HepG2 (cell line): Measurements from ENCODE around the gene MPI. TPM values are rescaled to one million over a fixed set of nuclear protein-coding genes. Genes with fewer than 3 reads are reported as not detected.

Source experiments
- AGO2 ChIP-seq: fragments of 200-400 bp; formaldehyde crosslinking; optimal IDR thresholded peaks from 2 replicates; pipeline ENCODE3; 2017; ENCODE audit warnings: mild to moderate bottlenecking, low read depth, low read length, moderate library complexity
- CENPX ChIP-seq: sonication (generic); formaldehyde crosslinking; IDR thresholded peaks from 2 replicates; pipeline ENCODE4 v1.9.0; 2021; ENCODE audit warnings: mild to moderate bottlenecking, missing genetic modification reagents, moderate library complexity
- CREM ChIP-seq, 2 experiments: sonication (generic) in 1 of 2; formaldehyde crosslinking in 1 of 2; IDR thresholded peaks; 2 replicates each; pipeline versions ENCODE4 v1.4.0 to v1.6.1; 2016 to 2020; ENCODE audit warnings: antibody characterized with exemption in 1 of 2, mild to moderate bottlenecking in 1 of 2, missing genetic modification reagents in 1 of 2
- FOXM1 ChIP-seq: sonication (generic); formaldehyde crosslinking; IDR thresholded peaks from 2 replicates; pipeline ENCODE4 v1.5.0; 2020; ENCODE audit warnings: missing genetic modification reagents
- MED1 ChIP-seq: sonication (generic); formaldehyde crosslinking; IDR thresholded peaks from 2 replicates; pipeline ENCODE4 v1.4.0; 2020; ENCODE audit warnings: missing genetic modification reagents
- MED8 ChIP-seq: sonication (generic); formaldehyde crosslinking; IDR thresholded peaks from 2 replicates; pipeline ENCODE4 v1.8.1; 2023; ENCODE audit warnings: mild to moderate bottlenecking, missing genetic modification reagents; ENCODE audit not compliant: insufficient replicate concordance
- POGZ ChIP-seq: sonication (generic); formaldehyde crosslinking; IDR thresholded peaks from 2 replicates; pipeline ENCODE4 v1.4.0; 2020; ENCODE audit warnings: mild to moderate bottlenecking, missing genetic modification reagents
- RAD21 ChIP-seq: fragments of 450-650 bp; formaldehyde crosslinking; IDR thresholded peaks from 2 replicates; pipeline ENCODE4 v1.5.0; 2020; ENCODE audit warnings: mild to moderate bottlenecking
- RARA ChIP-seq: IDR thresholded peaks from 2 replicates; pipeline ENCODE4 v1.6.1; 2016; ENCODE audit warnings: missing genetic modification reagents, missing compliant biosample characterization
- THAP7 ChIP-seq: sonication (generic); formaldehyde crosslinking; IDR thresholded peaks from 2 replicates; pipeline ENCODE4 v1.8.1; 2023; ENCODE audit warnings: mild to moderate bottlenecking, missing genetic modification reagents
- TOPORS ChIP-seq: sonication (generic); formaldehyde crosslinking; IDR thresholded peaks from 2 replicates; pipeline ENCODE4 v1.8.0; 2023; ENCODE audit warnings: mild to moderate bottlenecking, missing genetic modification reagents
- TP53 ChIP-seq: sonication (generic); formaldehyde crosslinking; conservative IDR thresholded peaks from 2 replicates; pipeline ENCODE4 v1.4.0; 2020; ENCODE audit warnings: missing genetic modification reagents
- ZBTB39 ChIP-seq: sonication (generic); formaldehyde crosslinking; IDR thresholded peaks from 2 replicates; pipeline ENCODE4 v1.5.0; 2020; ENCODE audit warnings: missing genetic modification reagents
- ZNF260 ChIP-seq: sonication (generic); formaldehyde crosslinking; IDR thresholded peaks from 2 replicates; pipeline ENCODE4 v1.4.0; 2020; ENCODE audit warnings: missing genetic modification reagents, low read depth, mild to moderate bottlenecking, borderline replicate concordance
- ZNF292 ChIP-seq: sonication (generic); formaldehyde crosslinking; IDR thresholded peaks from 2 replicates; pipeline ENCODE4 v1.8.1; 2022; ENCODE audit warnings: mild to moderate bottlenecking, low read depth, missing genetic modification reagents, borderline replicate concordance
- ZNF431 ChIP-seq: sonication (generic); formaldehyde crosslinking; IDR thresholded peaks from 2 replicates; pipeline ENCODE4 v1.9.0; 2022; ENCODE audit warnings: missing genetic modification reagents, low read depth, mild to moderate bottlenecking, borderline replicate concordance
- ZNF484 ChIP-seq: sonication (generic); formaldehyde crosslinking; IDR thresholded peaks from 2 replicates; pipeline ENCODE4 v1.5.1; 2020; ENCODE audit warnings: mild to moderate bottlenecking, low read depth, missing genetic modification reagents, borderline replicate concordance
- ZNF546 ChIP-seq: sonication (generic); formaldehyde crosslinking; conservative IDR thresholded peaks from 2 replicates; pipeline ENCODE4 v1.8.1; 2023; ENCODE audit warnings: mild to moderate bottlenecking, missing genetic modification reagents
- ZXDC ChIP-seq: sonication (generic); formaldehyde crosslinking; IDR thresholded peaks from 2 replicates; pipeline ENCODE4 v1.5.0; 2020; ENCODE audit warnings: mild to moderate bottlenecking, missing genetic modification reagents
- polyA plus RNA-seq, 8 experiments: library from polyadenylated mRNA; depleted of rRNA in 3 of 8; stranded (reverse) in 7 of 8; unstranded in 1 of 8; fragments of >200 nt; fragmentation: Illumina TruSeq in 4 of 8; extraction: Trizol in 4 of 8; gene quantifications; 2 replicates each; pipeline versions ENCODE4 v1.2.1 to v1.2.3, GENCODE V29; 2011 to 2016; ENCODE audit warnings: low read depth in 4 of 8, missing spikeins in 1 of 8, mixed read lengths in 1 of 8; ENCODE audit not compliant: insufficient read depth in 1 of 8
- total RNA-seq, 5 experiments: library from RNA; depleted of rRNA; stranded (reverse); fragments of >200 nt; fragmentation: Illumina TruSeq; extraction: Trizol; gene quantifications; 2 replicates each; pipeline ENCODE4 v1.2.3, GENCODE V29; 2016; ENCODE audit warnings: low read depth in 1 of 5
- TF ChIP-seq, protein P1 (sequence below): sonication (generic); formaldehyde crosslinking; IDR thresholded peaks from 2 replicates; pipeline ENCODE4 v1.5.0; 2020; ENCODE audit warnings: mild to moderate bottlenecking, low read depth, missing genetic modification reagents, borderline replicate concordance
- TF ChIP-seq, protein P2 (sequence below): fragments of 450-650 bp; IDR thresholded peaks from 2 replicates; pipeline ENCODE4 v1.6.1; 2016

Gene MPI
- total and polyA plus RNA-seq, 2 of the 13 experiments (the other 11 are each of a cell fraction or from before 2014, with no cell fraction given): 36.9 to 63.5 TPM

- TF ChIP-seq AGO2: peak; percentile 84
- TF ChIP-seq CENPX: no peak
- TF ChIP-seq ZNF546 (CRISPR knock-in tag): peak; percentile 61
- TF ChIP-seq, protein P1, sequence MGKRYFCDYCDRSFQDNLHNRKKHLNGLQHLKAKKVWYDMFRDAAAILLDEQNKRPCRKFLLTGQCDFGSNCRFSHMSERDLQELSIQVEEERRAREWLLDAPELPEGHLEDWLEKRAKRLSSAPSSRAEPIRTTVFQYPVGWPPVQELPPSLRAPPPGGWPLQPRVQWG (CRISPR knock-in tag): no peak
- peak; percentile 79 for TF ChIP-seq MED1 (CRISPR knock-in tag)
- TF ChIP-seq RAD21: no peak; the same call in 1 of the 2 replicates
- peak; percentile 20; the same call in 1 of the 2 replicates for TF ChIP-seq POGZ (CRISPR knock-in tag)
- TF ChIP-seq THAP7 (CRISPR knock-in tag): peak; percentile 91
- TF ChIP-seq ZNF260 (CRISPR knock-in tag): no peak
- 0 out of 2 replicates have a peak, but pooled peaks have one; percentile 35 for TF ChIP-seq FOXM1 (CRISPR knock-in tag)
- no peak for TF ChIP-seq TP53 (CRISPR knock-in tag)
- TF ChIP-seq, protein P2, sequence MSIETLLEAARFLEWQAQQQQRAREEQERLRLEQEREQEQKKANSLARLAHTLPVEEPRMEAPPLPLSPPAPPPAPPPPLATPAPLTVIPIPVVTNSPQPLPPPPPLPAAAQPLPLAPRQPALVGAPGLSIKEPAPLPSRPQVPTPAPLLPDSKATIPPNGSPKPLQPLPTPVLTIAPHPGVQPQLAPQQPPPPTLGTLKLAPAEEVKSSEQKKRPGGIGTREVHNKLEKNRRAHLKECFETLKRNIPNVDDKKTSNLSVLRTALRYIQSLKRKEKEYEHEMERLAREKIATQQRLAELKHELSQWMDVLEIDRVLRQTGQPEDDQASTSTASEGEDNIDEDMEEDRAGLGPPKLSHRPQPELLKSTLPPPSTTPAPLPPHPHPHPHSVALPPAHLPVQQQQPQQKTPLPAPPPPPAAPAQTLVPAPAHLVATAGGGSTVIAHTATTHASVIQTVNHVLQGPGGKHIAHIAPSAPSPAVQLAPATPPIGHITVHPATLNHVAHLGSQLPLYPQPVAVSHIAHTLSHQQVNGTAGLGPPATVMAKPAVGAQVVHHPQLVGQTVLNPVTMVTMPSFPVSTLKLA: no peak
- no peak; the same call in 1 of the 2 replicates for TF ChIP-seq TOPORS (CRISPR knock-in tag)
- TF ChIP-seq CREM (IDR thresholded peaks at IDR 0.05): no peak
- no peak for TF ChIP-seq CREM (CRISPR knock-in tag; IDR thresholded peaks at IDR 0.05)
- peak; percentile 90 for TF ChIP-seq RARA (CRISPR knock-in tag)
- TF ChIP-seq ZNF431: peak; percentile 72; the same call in 1 of the 2 replicates
- TF ChIP-seq ZNF484 (CRISPR knock-in tag): no peak
- TF ChIP-seq ZXDC (CRISPR knock-in tag): 0 out of 2 replicates have a peak, but pooled peaks have one; percentile 33
- peak; percentile 75; the same call in 1 of the 2 replicates for TF ChIP-seq ZBTB39 (CRISPR knock-in tag)
- TF ChIP-seq MED8: no peak
- no peak for TF ChIP-seq ZNF292 (CRISPR knock-in tag)
Measured at GRCh38 chr15:74937590-74938371, 47.9 kb downstream of the MPI start, which contains the start of gene COX5A (continued).
